ENCODE measurements around the gene IQCM. TPM values are rescaled to one million over a fixed set of nuclear protein-coding genes. Genes with fewer than 3 reads are reported as not detected.

The IQCM gene
- total and polyA plus RNA-seq, 11 donors: not detected

GRCh38 chr4:149555799-149556198, 259.8 kb downstream of the IQCM start:
- no peak for DNase-seq
- no peaks in the 10 kb centered on the region for H3K27me3 ChIP-seq
- no peak for ATAC-seq
- no peak overlapping the region for H3K4me3 ChIP-seq
- 75 to 84% (median 79%) methylated on average over 1 of the region's 1 CpG for WGBS, 4 donors
- TF ChIP-seq CTCF (IDR thresholded peaks at IDR 0.05) (no peak), POLR2A (IDR thresholded peaks at IDR 0.05) (no peak)
- no peaks in the 10 kb centered on the region for H3K9me3 ChIP-seq
- no peaks in the 10 kb centered on the region for H3K4me1 ChIP-seq
- intact Hi-C loops (cut with DNase I): loop anchor here in 3 of 10 donors (5.0 to 10.0 kb wide), 3 partner anchors 181 to 342 kb away; no protein-coding TSS in a partner anchor
- H3K27ac ChIP-seq: no peak overlapping the region
- H3K36me3 ChIP-seq: no peaks in the 10 kb centered on the region

GRCh38 chr4:149555146-149555545, 260.5 kb downstream of the IQCM start:
- no peaks in the 10 kb centered on the region for H3K4me1 ChIP-seq
- no peaks in the 10 kb centered on the region for H3K9me3 ChIP-seq
- DNase-seq: no peak
- 65 to 73% (median 71%) methylated on average over 1 of the region's 1 CpG for WGBS, 4 donors
- no peak for ATAC-seq
- H3K36me3 ChIP-seq: no peaks in the 10 kb centered on the region
- no peak overlapping the region for H3K4me3 ChIP-seq
- no peaks in the 10 kb centered on the region for H3K27me3 ChIP-seq
- intact Hi-C loops (cut with DNase I): loop anchor here in 3 of 10 donors (5.0 to 10.0 kb wide), 3 partner anchors 180 to 342 kb away; no protein-coding TSS in a partner anchor
- H3K27ac ChIP-seq: no peak overlapping the region
- TF ChIP-seq POLR2A (IDR thresholded peaks at IDR 0.05): no peak
- no peak for TF ChIP-seq CTCF (IDR thresholded peaks at IDR 0.05)

GRCh38 chr4:149553959-149554520, 261.6 kb downstream of the IQCM start:
- intact Hi-C loops (cut with DNase I): loop anchor here in 6 of 10 donors (5.0 to 10.0 kb wide), 5 partner anchors 179 to 343 kb away; no protein-coding TSS in a partner anchor
- H3K4me3 ChIP-seq: no peak overlapping the region
- no peaks in the 10 kb centered on the region for H3K36me3 ChIP-seq
- no peaks in the 10 kb centered on the region for H3K9me3 ChIP-seq
- ATAC-seq (no peak), DNase-seq (no peak)
- 77 to 88% (median 82%) methylated on average over 6 of the region's 6 CpGs for WGBS, 4 donors
- TF ChIP-seq CTCF (IDR thresholded peaks at IDR 0.05): no peak
- no peak for TF ChIP-seq POLR2A (IDR thresholded peaks at IDR 0.05)
- no peak overlapping the region for H3K27ac ChIP-seq
- H3K4me1 ChIP-seq: no peaks in the 10 kb centered on the region
- H3K27me3 ChIP-seq: no peaks in the 10 kb centered on the region

GRCh38 chr4:149552601-149553000, 263.0 kb downstream of the IQCM start:
- H3K27me3 ChIP-seq: no peaks in the 10 kb centered on the region
- intact Hi-C loops (cut with DNase I): loop anchor here in 6 of 10 donors (5.0 to 10.0 kb wide), 5 partner anchors 178 to 345 kb away; no protein-coding TSS in a partner anchor
- H3K4me3 ChIP-seq: no peak overlapping the region
- DNase-seq: no peak
- no peaks in the 10 kb centered on the region for H3K36me3 ChIP-seq
- H3K4me1 ChIP-seq: no peaks in the 10 kb centered on the region
- no peak overlapping the region for H3K27ac ChIP-seq
- no peaks in the 10 kb centered on the region for H3K9me3 ChIP-seq
- no peak for ATAC-seq
- no peak for TF ChIP-seq POLR2A (IDR thresholded peaks at IDR 0.05)
- no peak for TF ChIP-seq CTCF (IDR thresholded peaks at IDR 0.05)

Data from heart left ventricle (tissue), 16 donors.